GM19035 (cell line): Measurements from ENCODE around the gene FGF11.
A peak's percentile ranks its signal among the peaks of the same experiment; 100 is the strongest.

Source experiments
- ATAC-seq: cut with Tn5 transposase; IDR thresholded peaks from one replicate; pipeline ENCODE4 v1.9.1; 2021; ENCODE audit not compliant: unreplicated experiment

FGF11 gene

DNA sequence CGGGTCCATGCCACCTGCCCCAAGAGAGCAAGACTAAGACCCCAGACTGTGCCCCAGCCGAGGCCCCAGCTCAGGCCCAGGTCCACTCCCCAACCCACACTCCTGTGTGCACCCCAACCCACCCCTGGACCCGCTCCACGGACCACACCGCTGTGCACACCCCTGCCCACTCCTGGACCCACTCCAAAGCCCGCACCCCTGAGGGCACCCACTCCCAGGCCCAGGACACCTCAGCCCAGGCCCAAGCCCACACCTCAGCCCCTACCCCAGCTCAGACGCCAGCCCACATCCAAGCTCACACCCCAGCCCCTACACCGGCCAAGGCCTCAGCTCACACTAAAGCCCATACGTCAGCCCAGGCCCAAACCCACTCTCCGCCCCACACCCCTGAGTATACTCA, 9.6 kb upstream of the FGF11 start:
- ATAC-seq = no peak

DNA sequence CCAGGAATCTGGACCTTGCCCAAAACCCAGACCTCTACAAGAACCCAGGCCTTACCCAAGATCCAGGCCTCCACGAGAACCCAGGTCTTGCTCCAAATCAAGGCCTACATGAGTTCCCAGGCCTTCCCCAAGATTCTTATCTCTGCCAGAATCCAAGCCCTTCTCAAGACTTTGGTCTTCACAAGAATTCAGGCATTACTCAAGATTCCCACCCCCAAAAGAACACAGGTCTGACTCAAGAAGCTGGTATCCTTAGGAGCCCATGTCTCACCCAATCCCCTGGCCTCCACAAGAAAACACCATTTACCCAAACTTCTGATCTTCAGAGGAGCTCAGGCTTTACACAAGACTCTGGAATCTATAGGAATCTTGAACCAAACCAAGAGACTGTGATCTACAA, 8.1 kb upstream of the FGF11 start:
- no peak for ATAC-seq

DNA sequence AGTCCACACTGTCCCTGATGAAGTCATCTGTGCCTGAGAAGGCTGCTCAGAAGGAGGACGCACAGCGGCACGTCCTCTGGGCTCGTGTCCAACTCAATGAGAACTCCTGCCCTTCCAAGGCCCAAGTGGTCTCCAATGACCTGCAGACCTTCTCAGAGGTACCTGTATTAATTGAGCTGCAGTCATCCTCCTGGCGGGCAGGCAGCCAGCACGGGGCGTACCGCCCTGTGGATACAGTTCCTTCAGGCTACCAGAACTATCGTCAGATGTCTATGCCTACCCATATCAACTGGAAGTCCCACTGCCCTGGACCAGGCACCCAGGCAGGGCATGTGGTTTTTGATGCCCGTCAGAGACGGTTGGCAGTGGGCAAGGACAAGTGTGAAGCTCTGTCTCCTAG, 7.0 kb upstream of the FGF11 start:
- ATAC-seq = no peak

GRCh38 chr17:7435676-7436555, 3.4 kb upstream of the FGF11 start:
- peak; percentile 24 for ATAC-seq

DNA sequence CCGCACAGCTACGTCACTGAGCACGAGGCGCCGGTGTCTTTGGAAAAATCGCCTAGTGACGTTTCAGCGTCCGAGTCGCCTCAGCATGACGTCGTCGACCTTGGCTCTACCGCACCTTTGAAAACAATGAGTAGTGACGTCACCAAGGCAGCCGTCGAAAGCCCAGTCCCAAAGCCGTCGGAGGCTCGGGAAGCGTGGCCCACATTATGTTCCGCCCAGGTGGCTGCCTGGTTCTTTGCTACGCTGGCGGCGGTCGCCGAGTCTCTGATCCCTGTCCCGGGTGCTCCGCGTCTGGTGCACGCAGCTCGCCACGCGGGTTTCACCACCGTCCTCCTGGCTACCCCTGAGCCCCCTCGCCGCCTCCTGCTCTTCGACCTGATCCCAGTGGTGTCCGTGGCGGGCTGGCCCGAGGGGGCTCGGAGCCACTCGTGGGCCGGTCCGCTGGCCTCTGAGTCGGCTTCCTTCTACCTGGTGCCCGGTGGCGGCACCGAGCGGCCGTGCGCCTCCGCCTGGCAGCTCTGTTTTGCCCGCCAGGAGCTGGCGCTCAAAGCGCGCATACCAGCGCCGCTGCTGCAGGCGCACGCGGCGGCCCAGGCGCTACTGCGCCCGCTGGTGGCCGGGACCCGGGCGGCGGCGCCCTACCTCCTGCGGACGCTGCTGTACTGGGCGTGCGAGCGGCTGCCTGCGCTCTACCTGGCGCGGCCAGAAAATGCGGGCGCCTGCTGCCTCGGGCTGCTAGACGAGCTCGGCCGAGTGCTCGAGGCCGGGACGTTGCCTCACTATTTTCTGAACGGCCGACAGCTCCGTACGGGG, 2.5 kb upstream of the FGF11 start:
- ATAC-seq = no peak

GRCh38 chr17:7437369-7437863, 1.9 kb upstream of the FGF11 start:
- no peak for ATAC-seq

- ATAC-seq = no peak
Observed at GRCh38 chr17:7437950-7438614, 1.2 kb upstream of the FGF11 start.

DNA sequence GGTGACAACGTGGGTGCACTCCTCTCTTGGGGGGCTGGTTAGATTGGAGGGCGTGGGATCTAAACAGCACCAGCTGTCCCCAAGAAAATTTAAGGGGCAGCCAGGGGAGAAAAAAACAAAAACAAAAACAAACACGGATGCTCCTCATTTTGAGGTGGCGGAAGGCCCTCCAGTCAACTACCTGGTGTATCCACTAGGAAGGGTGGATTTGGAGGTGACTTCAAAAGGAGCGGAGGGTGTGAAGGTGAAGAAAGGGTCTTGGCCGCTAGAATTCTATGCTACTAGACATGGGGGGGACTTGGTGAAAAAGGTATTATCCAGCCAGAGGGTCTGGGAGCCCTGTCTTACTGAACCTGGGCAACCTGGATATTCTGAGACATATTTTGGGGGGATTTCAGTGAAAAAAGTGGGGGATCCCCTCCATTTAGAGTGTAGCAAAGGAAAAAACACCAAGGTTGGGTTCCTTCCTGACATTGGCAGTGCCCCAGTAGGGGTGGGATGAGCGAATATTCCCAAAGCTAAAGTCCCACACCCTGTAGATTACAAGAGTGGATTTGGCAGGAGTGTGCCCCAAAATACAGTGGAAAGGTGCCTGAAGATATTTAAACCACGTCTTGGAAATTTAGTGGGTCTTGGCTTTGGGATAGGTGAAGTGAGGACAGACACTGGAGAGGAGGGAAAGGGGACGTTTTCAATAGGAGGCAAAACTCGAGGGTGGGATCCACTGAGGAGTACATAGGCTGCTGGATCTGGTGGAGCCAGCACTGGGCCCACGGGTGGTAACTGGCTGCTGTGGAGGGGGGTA, 454 bp upstream of the FGF11 start:
- ATAC-seq = no peak

DNA sequence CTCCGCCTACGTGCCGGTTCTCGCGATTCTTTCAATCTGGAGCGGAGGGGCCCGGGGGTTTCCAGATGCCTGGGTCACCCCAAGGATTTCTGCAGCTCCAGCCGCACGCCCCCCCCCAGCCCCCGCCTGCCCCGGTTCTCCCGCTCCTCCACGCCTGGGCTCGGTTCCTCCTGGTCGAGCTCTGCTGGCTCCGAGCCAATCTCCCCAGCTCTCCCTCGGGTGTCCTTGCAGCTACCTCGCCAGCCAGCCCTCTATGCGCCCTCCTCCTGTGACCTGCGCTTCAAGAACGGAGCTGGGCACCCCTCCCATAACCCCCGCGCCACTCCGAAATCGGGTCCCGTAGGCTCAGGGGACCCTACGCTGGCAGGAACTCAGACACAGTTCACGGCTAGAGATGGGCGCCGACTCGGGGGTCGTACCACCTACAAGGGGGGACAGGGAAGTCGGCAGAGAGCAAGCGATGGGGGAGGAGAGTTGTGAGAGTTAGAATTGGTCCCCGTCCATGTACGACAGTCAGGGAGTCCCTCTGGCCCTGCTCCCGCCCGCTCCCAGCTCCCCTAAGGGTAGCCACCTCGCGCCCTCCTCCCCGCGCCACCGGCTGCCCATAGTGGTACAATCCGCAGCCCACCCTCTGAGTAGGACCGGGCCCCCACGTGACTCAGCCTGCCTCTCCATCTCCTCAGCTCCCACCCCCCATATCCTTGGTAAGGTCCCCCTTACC, 961 bp downstream of the FGF11 start:
- ATAC-seq = no peak

DNA sequence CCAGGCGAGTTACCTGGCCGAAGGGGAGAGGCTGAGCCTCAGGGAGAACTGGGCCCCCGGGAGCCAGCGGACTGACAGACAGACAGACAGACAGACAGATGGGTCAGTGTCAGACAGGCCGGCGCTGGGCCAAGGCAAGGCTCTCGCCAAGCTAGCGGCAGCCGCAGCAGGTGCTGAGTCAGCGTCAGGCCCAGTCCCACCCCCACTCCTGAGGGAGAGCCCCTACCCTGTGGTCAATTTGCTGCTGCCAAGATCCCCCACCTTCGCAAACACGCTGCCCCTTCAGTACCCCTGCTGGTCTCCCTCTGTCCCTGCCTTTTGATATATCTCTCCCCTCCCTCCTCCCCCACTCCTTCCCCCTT, 1.5 kb downstream of the FGF11 start:
- no peak for ATAC-seq

GRCh38 chr17:7441266-7441665, 2.0 kb downstream of the FGF11 start:
- no peak for ATAC-seq

DNA sequence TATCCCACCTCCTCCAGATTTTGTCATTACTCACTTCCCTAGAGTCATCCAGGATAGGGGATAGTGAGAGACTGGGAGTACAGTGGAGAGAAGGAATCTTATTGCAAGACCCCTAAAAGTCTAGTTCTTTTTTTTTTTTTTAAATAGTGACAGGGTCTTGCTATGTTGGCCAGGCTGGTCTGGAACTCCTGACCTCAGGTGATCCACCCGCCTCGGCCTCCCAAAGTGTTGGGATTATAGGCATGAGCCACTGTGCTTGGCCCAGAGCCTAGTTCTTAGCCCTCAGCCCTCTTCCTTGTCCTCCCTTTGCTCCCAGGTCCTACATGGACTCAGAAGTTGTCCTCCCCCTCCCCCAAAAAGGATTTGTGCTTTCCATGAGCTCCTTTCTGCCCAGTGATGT, 2.8 kb downstream of the FGF11 start:
- no peak for ATAC-seq

- ATAC-seq = no peak
Observed at GRCh38 chr17:7443499-7444485, 4.5 kb downstream of the FGF11 start.

DNA sequence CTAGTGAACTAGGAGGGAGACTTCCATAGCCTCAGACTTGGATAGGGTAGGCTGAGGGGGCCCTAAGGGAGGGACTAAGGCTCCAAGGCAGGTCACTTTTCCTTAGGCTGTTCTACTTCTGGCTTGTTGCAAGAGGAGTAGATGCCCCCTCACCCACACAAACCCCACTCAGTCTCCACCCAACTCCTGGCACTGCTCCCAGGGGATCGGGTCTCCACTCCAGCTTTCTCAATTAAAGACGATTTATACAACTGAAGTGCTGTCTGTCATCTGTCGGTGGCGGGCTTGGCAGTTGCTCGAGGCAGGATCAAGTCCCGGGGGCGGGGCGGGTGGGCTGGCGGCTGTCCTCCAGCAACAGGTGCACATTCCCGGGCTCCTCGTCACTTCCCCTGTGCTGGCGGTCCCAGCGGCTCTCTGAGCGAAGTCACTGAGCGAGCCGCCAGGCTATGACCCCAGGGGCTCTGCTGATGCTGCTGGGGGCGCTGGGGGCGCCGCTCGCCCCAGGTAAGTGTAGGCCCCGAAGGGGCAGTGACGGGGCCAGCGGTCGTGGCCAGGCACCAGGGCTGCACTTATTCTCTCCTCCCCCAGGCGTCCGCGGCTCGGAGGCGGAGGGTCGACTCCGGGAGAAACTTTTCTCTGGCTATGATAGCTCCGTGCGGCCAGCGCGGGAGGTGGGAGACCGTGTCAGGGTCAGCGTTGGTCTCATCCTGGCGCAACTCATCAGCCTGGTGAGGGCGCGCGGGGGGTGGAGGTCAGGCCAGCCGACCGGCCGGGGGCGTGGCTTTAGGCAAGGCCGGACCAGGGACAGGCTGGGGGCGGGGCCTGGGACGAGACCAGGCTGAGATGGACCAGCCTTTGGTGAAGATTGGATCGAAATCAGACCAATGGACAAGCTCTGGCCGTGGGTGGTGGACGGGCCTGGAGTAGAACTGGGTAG, 5.6 kb downstream of the FGF11 start, which contains the start of gene CHRNB1:
Gene CHRNB1, plus strand, starts transcription at position 380 of the 937 bp plus-strand sequence. Its CDS starts 67 bp downstream, at position 447.
- ATAC-seq = peak; percentile 65

DNA sequence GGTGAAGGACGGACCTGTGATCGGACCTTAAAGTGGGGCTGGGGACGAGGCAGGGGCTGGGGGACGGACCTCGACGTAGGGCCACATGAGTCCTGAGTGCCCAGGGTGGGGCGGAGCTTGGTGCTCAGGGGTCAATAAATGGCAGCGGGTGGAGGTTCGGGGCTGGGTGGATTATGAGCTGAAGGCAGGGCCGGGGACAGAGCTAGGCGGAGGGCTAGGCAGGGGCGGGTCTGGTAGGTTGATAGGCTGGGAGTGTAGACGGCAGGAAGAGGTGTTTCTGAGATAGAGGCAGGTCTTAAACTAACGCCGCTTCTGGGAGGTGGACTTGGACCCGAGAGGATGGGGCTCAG, 6.3 kb downstream of the FGF11 start:
- ATAC-seq = no peak

- no peak for ATAC-seq
Observed at GRCh38 chr17:7448461-7448860, 9.1 kb downstream of the FGF11 start.

DNA sequence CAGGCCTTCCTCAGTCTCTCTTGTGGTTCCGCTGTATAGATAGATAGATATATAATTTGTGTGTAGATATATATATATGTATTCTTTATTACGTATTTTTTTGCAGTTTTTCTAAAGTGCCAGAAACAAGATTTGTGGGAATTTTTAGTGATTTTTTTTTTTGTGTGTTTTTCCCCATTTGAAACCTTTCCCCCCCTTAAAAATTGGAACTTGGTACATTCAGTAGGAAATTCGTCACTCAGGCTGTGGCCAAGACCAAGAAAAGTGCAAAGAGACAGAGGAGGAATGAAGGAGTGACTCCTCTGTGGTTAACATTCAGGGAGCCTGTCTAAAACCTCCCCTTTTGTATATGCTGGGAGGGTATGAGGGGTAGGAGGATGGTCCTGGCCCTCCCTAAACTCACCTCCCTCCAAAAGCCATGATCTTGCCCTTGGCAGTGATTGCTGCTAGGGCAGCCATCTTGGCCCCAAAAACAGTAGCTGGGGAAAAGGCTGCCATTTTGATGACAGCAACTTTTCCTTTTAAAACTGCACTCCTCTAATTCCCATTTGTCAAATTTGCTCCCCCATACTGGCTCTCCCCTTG, 20.7 kb downstream of the FGF11 start:
- no peak for ATAC-seq
